Measurements from ENCODE around the gene CARM1. TPM values are rescaled to one million over a fixed set of nuclear protein-coding genes. Genes with fewer than 3 reads are reported as not detected.

CARM1 gene
- total and polyA plus RNA-seq, 2 donors (not counting 1 experiment from before 2014, with no cell fraction given): 33.0 to 34.3 TPM

GRCh38 chr19:10971107-10971726 lies 99.9 kb downstream of the CARM1 start:
- Histone ChIP-seq H2AFZ (ENCODE audit: insufficient read depth, low read depth, low read length, poor library complexity, severe bottlenecking) (no peak overlapping the region), H3K79me2 (ENCODE audit: control insufficient read depth, insufficient read depth, low read length) (peaks cover 92% of the 10 kb centered on the region), H3K4me2 (replicated peaks; ENCODE audit: low read depth, low read length, poor library complexity, severe bottlenecking) (no peak overlapping the region), H4K20me1 (ENCODE audit: control insufficient read depth, insufficient read depth, low read length, poor library complexity, severe bottlenecking) (peaks cover 40% of the 10 kb centered on the region), H3K27ac (ENCODE audit: low read length in 2 of 2) (no peak overlapping the region), H3K4me3 (ENCODE audit: control extremely low read depth in 1 of 5, extremely low read depth in 1 of 5, insufficient read depth in 1 of 5, low read depth in 2 of 5, low read length in 4 of 5) (no peak overlapping the region), H3K36me3 (replicated peaks in 1 of 2; ENCODE audit: control extremely low read depth in 1 of 2, control insufficient read depth in 1 of 2, extremely low read depth in 1 of 2, insufficient read depth in 2 of 2, low read length in 1 of 2) (no peaks in the 10 kb centered on the region), H3K27me3 (replicated peaks in 1 of 4; ENCODE audit: control extremely low read depth in 1 of 4, control insufficient read depth in 3 of 4, insufficient read depth in 4 of 4, low read length in 3 of 4) (no peaks in the 10 kb centered on the region), H3K4me1 (ENCODE audit: control insufficient read depth in 2 of 2, insufficient read depth in 2 of 2, low read length in 2 of 2) (peaks cover 17 to 58% of the 10 kb centered on the region in 2 donors), H3K9me3 (ENCODE audit: control extremely low read depth in 1 of 3, control insufficient read depth in 2 of 3, insufficient read depth in 1 of 3, low read length in 2 of 3) (no peaks in the 10 kb centered on the region), H3K9ac (ENCODE audit: low read length) (no peak overlapping the region)
- ChIA-PET POLR2A (no interaction called here), CTCF (interaction anchor here (1.2 kb wide), 1 partner anchor 34 kb away, joined by 4 read pairs; no protein-coding TSS in a partner anchor)
- WGBS (ENCODE audit: insufficient coverage): 92% methylated on average over 7 of the region's 8 CpGs
- TF ChIP-seq CTCF (IDR thresholded peaks at IDR 0.05) (no peak), EZH2 (IDR thresholded peaks at IDR 0.05; ENCODE audit: borderline replicate concordance, insufficient read depth, low read depth, low read length, poor library complexity, severe bottlenecking) (no peak)
- Mint-ChIP-seq H3K9me3 (ENCODE audit: insufficient read depth) (no peaks in the 10 kb centered on the region), H3K27ac (no peak overlapping the region), H3K27me3 (no peaks in the 10 kb centered on the region), H3K4me3 (no peak overlapping the region), H3K4me1 (peaks cover 35% of the 10 kb centered on the region)
- no peak for ATAC-seq (ENCODE audit: low read depth)
- no peak for DNase-seq
- intact Hi-C loops (cut with micrococcal nuclease): no loop called here

Small RNAs within 50 kb of the gene (small RNA-seq; reads per million reads assigned to genes)
- gene MIR6793 (ENCODE audit: insufficient read length, low read depth, low replicate concordance): not detected

Other genes starting within 250 kb of the CARM1 start
- 369 and 409 TPM in 2 replicates for gene SLC44A2, start 246.0 kb upstream of the CARM1 start, total RNA-seq
- 227 and 245 TPM in 2 replicates for gene SLC44A2, start 246.0 kb upstream of the CARM1 start, polyA plus RNA-seq
- 359 and 378 TPM in 2 replicates for gene ILF3, start 217.2 kb upstream of the CARM1 start, total RNA-seq
- 189 and 346 TPM in 2 replicates for gene ILF3, start 217.2 kb upstream of the CARM1 start, polyA plus RNA-seq
- gene QTRT1, start 170.1 kb upstream of the CARM1 start, total RNA-seq: 45.4 and 50.5 TPM in 2 replicates
- 118 and 120 TPM in 2 replicates for gene QTRT1, start 170.1 kb upstream of the CARM1 start, polyA plus RNA-seq
- gene DNM2, start 153.5 kb upstream of the CARM1 start, total RNA-seq: 353 and 393 TPM in 2 replicates
- 163 and 183 TPM in 2 replicates for gene DNM2, start 153.5 kb upstream of the CARM1 start, polyA plus RNA-seq
- gene TMED1, start 35.3 kb upstream of the CARM1 start, total RNA-seq: 13.1 and 14.7 TPM in 2 replicates
- 10.8 and 10.9 TPM in 2 replicates for gene TMED1, start 35.3 kb upstream of the CARM1 start, polyA plus RNA-seq
- gene C19orf38, start 23.1 kb upstream of the CARM1 start, total RNA-seq: 1.7 and 2.5 TPM in 2 replicates
- 2.0 and 2.4 TPM in 2 replicates for gene C19orf38, start 23.1 kb upstream of the CARM1 start, polyA plus RNA-seq
- gene YIPF2, start 57.1 kb downstream of the CARM1 start, total RNA-seq: 19.8 and 21.9 TPM in 2 replicates
- 28.1 and 34.8 TPM in 2 replicates for gene YIPF2, start 57.1 kb downstream of the CARM1 start, polyA plus RNA-seq
- 24.2 and 26.1 TPM in 2 replicates for gene TIMM29, start 57.3 kb downstream of the CARM1 start, total RNA-seq
- gene TIMM29, start 57.3 kb downstream of the CARM1 start, polyA plus RNA-seq: 8.4 and 8.6 TPM in 2 replicates
- gene SMARCA4, start 89.5 kb downstream of the CARM1 start, total RNA-seq: 82.3 and 82.7 TPM in 2 replicates
- gene SMARCA4, start 89.5 kb downstream of the CARM1 start, polyA plus RNA-seq: 44.9 and 49.7 TPM in 2 replicates
- gene LDLR, start 217.9 kb downstream of the CARM1 start, total RNA-seq: 4.8 and 5.6 TPM in 2 replicates
- gene LDLR, start 217.9 kb downstream of the CARM1 start, polyA plus RNA-seq: 1.8 and 9.5 TPM in 2 replicates